SK-N-SH (cell line): ENCODE results near the gene C19orf53. TPM values are rescaled to one million over a fixed set of nuclear protein-coding genes. Genes with fewer than 3 reads are reported as not detected.

Experiments
- CTCF ChIA-PET: fragments of 300-600, 350-600 bp; formaldehyde crosslinking; extraction: SDS; loops from one replicate; lab custom pipeline; 2021; lab: Yijun Ruan, JAX
- POLR2A ChIA-PET: fragments of 350-600 bp; sonication (Branson Sonifier 250); formaldehyde crosslinking; extraction: SDS; loops from one replicate; lab custom pipeline; 2020; ENCODE audit warnings: antibody characterized with exemption, inconsistent platforms; lab: Yijun Ruan, JAX
- DNase-seq: peaks from one replicate; pipeline ENCODE4 v3.0.0; 2012
- H2AFZ ChIP-seq: fragments of 200-600 bp; sonication (generic); 2 replicates; pipeline ENCODE4 v1.8.1; 2016; ENCODE audit warnings: antibody characterized with exemption, mild to moderate bottlenecking, low read depth
- H3F3A ChIP-seq: fragments of 200-600 bp; sonication (generic); replicated peaks from 2 replicates; pipeline ENCODE3; 2016; ENCODE audit warnings: antibody characterized with exemption, mild to moderate bottlenecking; ENCODE audit not compliant: insufficient read depth
- H3K27ac ChIP-seq, 2 experiments: fragments of 200-500 bp in 1 of 2; fragments of 200-600 bp in 1 of 2; sonication (Bioruptor generic) in 1 of 2; sonication (generic), shearing (Covaris generic) in 1 of 2; 2 replicates each; pipeline versions ENCODE4 v1.5.1 to v1.6.1; 2014 to 2016; ENCODE audit warnings: low read depth in 2 of 2, inconsistent platforms in 1 of 2, low read length in 1 of 2, mild to moderate bottlenecking in 1 of 2, mixed read lengths in 1 of 2
- H3K27me3 ChIP-seq: fragments of 200-600 bp; sonication (generic), shearing (Covaris generic); 2 replicates; pipeline ENCODE4 v1.6.1; 2016; ENCODE audit warnings: mixed run types; ENCODE audit not compliant: insufficient read depth
- H3K36me3 ChIP-seq, 2 experiments: fragments of 200-500 bp in 1 of 2; fragments of 200-600 bp in 1 of 2; sonication (Bioruptor generic) in 1 of 2; sonication (generic) in 1 of 2; replicated peaks in 1 of 2; 2 replicates each; pipeline versions ENCODE3 to v1.5.1; 2014 to 2016; ENCODE audit warnings: low read length in 1 of 2, mild to moderate bottlenecking in 1 of 2; ENCODE audit not compliant: insufficient read depth in 2 of 2, control insufficient read depth in 1 of 2
- H3K4me1 ChIP-seq, 2 experiments: fragments of 200-500 bp in 1 of 2; fragments of 200-600 bp in 1 of 2; sonication (Bioruptor generic) in 1 of 2; sonication (generic), shearing (Covaris generic) in 1 of 2; 2 replicates each; pipeline versions ENCODE4 v1.5.1 to v1.6.1; 2014 to 2016; ENCODE audit warnings: low read depth in 1 of 2, low read length in 1 of 2, mixed run types in 1 of 2; ENCODE audit not compliant: insufficient read depth in 2 of 2, control insufficient read depth in 1 of 2
- H3K4me2 ChIP-seq: fragments of 200-600 bp; sonication (generic), shearing (Covaris generic); 2 replicates; pipeline ENCODE4 v1.6.1; 2017; ENCODE audit warnings: mixed run types
- H3K4me3 ChIP-seq, 2 experiments: fragments of 200-500 bp in 1 of 2; fragments of 200-600 bp in 1 of 2; sonication (Bioruptor generic) in 1 of 2; sonication (generic), shearing (Covaris generic) in 1 of 2; 2 replicates each; pipeline versions ENCODE4 v1.5.1 to v1.8.1; 2014 to 2016; ENCODE audit warnings: low read depth in 2 of 2, inconsistent platforms in 1 of 2, low read length in 1 of 2, mild to moderate bottlenecking in 1 of 2, mixed read lengths in 1 of 2, moderate library complexity in 1 of 2
- H3K79me2 ChIP-seq: fragments of 200-600 bp; sonication (generic); 2 replicates; pipeline ENCODE4 v1.8.1; 2017; ENCODE audit warnings: mild to moderate bottlenecking; ENCODE audit not compliant: insufficient read depth
- H3K9ac ChIP-seq: fragments of 200-600 bp; sonication (generic); 2 replicates; pipeline ENCODE4 v1.6.1; 2017; ENCODE audit warnings: mixed run types
- H3K9me2 ChIP-seq: fragments of 200-600 bp; sonication (generic); 2 replicates; pipeline ENCODE4 v1.6.1; 2017; ENCODE audit warnings: mixed run types
- H3K9me3 ChIP-seq: fragments of 200-600 bp; sonication (generic); 2 replicates; pipeline ENCODE4 v1.6.1; 2017; ENCODE audit warnings: mixed run types, mild to moderate bottlenecking, moderate library complexity
- H4K20me1 ChIP-seq: fragments of 200-600 bp; sonication (generic); 2 replicates; pipeline ENCODE4 v1.6.1; 2017; ENCODE audit warnings: mild to moderate bottlenecking, mixed run types; ENCODE audit not compliant: insufficient read depth
- CTCF ChIP-seq: fragments of 200-600 bp; sonication (generic); IDR thresholded peaks from 2 replicates; pipeline ENCODE4 v1.6.1; 2017; ENCODE audit warnings: antibody characterized with exemption, mild to moderate bottlenecking, moderate library complexity
- ELF1 ChIP-seq: IDR thresholded peaks from 2 replicates; pipeline ENCODE4 v1.4.0; 2012
- EP300 ChIP-seq, 2 experiments: IDR thresholded peaks; 2 replicates each; pipeline versions ENCODE4 v1.4.0 to v1.6.1; 2012; ENCODE audit warnings: borderline replicate concordance in 1 of 2, low read depth in 1 of 2, low read length in 1 of 2
- FOXJ3 ChIP-seq: sonication (generic); formaldehyde crosslinking; IDR thresholded peaks from 2 replicates; pipeline ENCODE4 v1.5.1; 2020; ENCODE audit warnings: mild to moderate bottlenecking, missing genetic modification reagents
- FOXM1 ChIP-seq: IDR thresholded peaks from 2 replicates; pipeline ENCODE4 v1.4.0; 2012; ENCODE audit warnings: low read depth, mild to moderate bottlenecking
- GABPA ChIP-seq: IDR thresholded peaks from 2 replicates; pipeline ENCODE4 v1.4.0; 2012; ENCODE audit warnings: low read depth, mild to moderate bottlenecking
- MEF2A ChIP-seq: IDR thresholded peaks from 2 replicates; pipeline ENCODE4 v1.4.0; 2012; ENCODE audit warnings: low read depth, borderline replicate concordance
- RFX5 ChIP-seq: IDR thresholded peaks from 2 replicates; pipeline ENCODE4 v1.6.1; 2012; ENCODE audit warnings: mild to moderate bottlenecking, improper control_type of control experiment, low read length
- RXRA ChIP-seq: IDR thresholded peaks from 2 replicates; pipeline ENCODE4 v1.4.0; 2012; ENCODE audit warnings: low read depth, mild to moderate bottlenecking, borderline replicate concordance
- SIN3A ChIP-seq: IDR thresholded peaks from 2 replicates; pipeline ENCODE4 v1.6.1; 2012; ENCODE audit warnings: low read depth, mild to moderate bottlenecking, low read length, moderate library complexity, borderline replicate concordance
- SMC3 ChIP-seq: IDR thresholded peaks from 2 replicates; pipeline ENCODE4 v1.6.1; 2012; ENCODE audit warnings: low read depth, low read length, improper control_type of control experiment
- TCF12 ChIP-seq: IDR thresholded peaks from 2 replicates; pipeline ENCODE4 v1.4.0; 2012
- YY1 ChIP-seq: IDR thresholded peaks from 2 replicates; pipeline ENCODE4 v1.4.0; 2012; ENCODE audit warnings: low read depth, mild to moderate bottlenecking
- ZBTB33 ChIP-seq: IDR thresholded peaks from 2 replicates; pipeline ENCODE4 v1.4.0; 2012; ENCODE audit warnings: low read depth, borderline replicate concordance
- whole genome bisulfite sequencing: methylation state at CpG from one replicate; pipeline ENCODE4 v1.1.6; 2017; ENCODE audit warnings: low lambda C conversion rate; 5-methylcytosine and 5-hydroxymethylcytosine counted together
- polyA plus RNA-seq, 3 experiments: library from polyadenylated mRNA; depleted of rRNA; stranded (reverse); fragments of >200 nt; gene quantifications; 2 replicates each; pipeline ENCODE4 v1.2.3, GENCODE V29; 2012
- TF ChIP-seq, protein P1 (sequence below): IDR thresholded peaks from 2 replicates; pipeline ENCODE4; 2012
- TF ChIP-seq, protein P2 (sequence below): IDR thresholded peaks from 2 replicates; pipeline ENCODE4 v1.4.0; 2012; ENCODE audit warnings: low read depth, borderline replicate concordance

The C19orf53 gene
- polyA plus RNA-seq, 1 of the 3 experiments (the other 2 are of a cell fraction): 554 TPM

DNA sequence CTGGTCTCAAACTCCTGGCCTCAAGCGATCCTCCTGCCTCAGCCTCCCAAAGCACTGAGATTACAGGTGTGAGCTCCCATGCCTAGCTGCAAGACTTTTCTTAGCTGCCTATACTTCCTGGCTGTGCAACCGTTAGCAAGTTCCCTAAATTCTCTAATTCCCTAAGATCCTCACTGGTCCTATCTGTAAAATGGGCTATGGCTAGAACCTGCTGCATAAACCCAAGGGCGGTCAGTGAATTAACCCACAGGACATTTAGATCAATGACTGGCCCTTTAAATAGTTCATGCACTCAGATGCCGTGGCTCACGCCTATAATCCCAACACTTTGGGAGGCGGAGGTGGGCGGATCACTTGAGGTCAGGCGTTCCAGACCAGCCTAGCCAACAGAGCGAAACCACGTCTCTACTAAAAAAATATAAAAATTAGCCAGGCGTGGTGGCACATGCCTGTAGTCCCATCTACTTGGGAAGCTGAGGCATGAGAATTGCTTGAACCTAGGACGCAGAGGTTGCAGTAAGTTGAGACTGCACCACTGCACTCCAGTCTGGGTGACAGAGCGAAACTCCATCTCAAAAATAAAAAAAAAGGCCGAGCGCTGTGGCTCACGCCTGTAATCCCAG, 4.1 kb upstream of the C19orf53 start:
- no peak for DNase-seq
- TF ChIP-seq ELF1: no peak
- no peak for TF ChIP-seq YY1
- TF ChIP-seq, protein P1, sequence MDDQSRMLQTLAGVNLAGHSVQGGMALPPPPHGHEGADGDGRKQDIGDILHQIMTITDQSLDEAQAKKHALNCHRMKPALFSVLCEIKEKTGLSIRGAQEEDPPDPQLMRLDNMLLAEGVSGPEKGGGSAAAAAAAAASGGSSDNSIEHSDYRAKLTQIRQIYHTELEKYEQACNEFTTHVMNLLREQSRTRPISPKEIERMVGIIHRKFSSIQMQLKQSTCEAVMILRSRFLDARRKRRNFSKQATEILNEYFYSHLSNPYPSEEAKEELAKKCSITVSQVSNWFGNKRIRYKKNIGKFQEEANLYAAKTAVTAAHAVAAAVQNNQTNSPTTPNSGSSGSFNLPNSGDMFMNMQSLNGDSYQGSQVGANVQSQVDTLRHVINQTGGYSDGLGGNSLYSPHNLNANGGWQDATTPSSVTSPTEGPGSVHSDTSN: no peak
- no peak for TF ChIP-seq SIN3A
- TF ChIP-seq RXRA: no peak
- no peak for TF ChIP-seq FOXM1
- TF ChIP-seq MEF2A: no peak
- Histone ChIP-seq H3K4me1 (peaks cover 5 to 7% of the 10 kb centered on the region in 2 experiments; a peak in 2 of 4 replicates), H3K36me3 (peaks cover 13 to 25% of the 10 kb centered on the region in 2 experiments), H3K27ac (no peak overlapping the region), H3K79me2 (peaks cover 32% of the 10 kb centered on the region), H3K9ac (no peak overlapping the region), H3F3A (peaks cover 20% of the 10 kb centered on the region), H2AFZ (no peak overlapping the region), H3K9me2 (no peaks in the 10 kb centered on the region), H4K20me1 (no peaks in the 10 kb centered on the region), H3K9me3 (no peaks in the 10 kb centered on the region), H3K4me3 (no peak overlapping the region), H3K27me3 (no peaks in the 10 kb centered on the region), H3K4me2 (no peak overlapping the region)
- WGBS: 95% methylated on average over 16 of the region's 16 CpGs
- POLR2A ChIA-PET: no interaction called here
- CTCF ChIA-PET: no interaction called here

- H3K27ac ChIP-seq: no peak overlapping the region
- H3K9ac ChIP-seq: no peak overlapping the region
- H3K36me3 ChIP-seq: peaks cover 18 to 23% of the 10 kb centered on the region in 2 experiments
- H3F3A ChIP-seq: peaks cover 34% of the 10 kb centered on the region
- peaks cover 34% of the 10 kb centered on the region for H3K79me2 ChIP-seq
- H3K9me3 ChIP-seq: no peaks in the 10 kb centered on the region
- WGBS: 88% methylated on average over 5 of the region's 9 CpGs
- no peak overlapping the region for H3K4me2 ChIP-seq
- no peak for TF ChIP-seq TCF12
- no peak for TF ChIP-seq RFX5
- no peak for TF ChIP-seq ZBTB33
- no peak for TF ChIP-seq YY1
- TF ChIP-seq EP300 (IDR thresholded peaks at IDR 0.05; ENCODE audit: borderline replicate concordance in 1 of 2, low read depth in 1 of 2, low read length in 1 of 2): no peak
- TF ChIP-seq, protein P2, sequence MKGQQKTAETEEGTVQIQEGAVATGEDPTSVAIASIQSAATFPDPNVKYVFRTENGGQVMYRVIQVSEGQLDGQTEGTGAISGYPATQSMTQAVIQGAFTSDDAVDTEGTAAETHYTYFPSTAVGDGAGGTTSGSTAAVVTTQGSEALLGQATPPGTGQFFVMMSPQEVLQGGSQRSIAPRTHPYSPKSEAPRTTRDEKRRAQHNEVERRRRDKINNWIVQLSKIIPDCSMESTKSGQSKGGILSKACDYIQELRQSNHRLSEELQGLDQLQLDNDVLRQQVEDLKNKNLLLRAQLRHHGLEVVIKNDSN: no peak
- no peak for TF ChIP-seq CTCF
- TF ChIP-seq FOXJ3: no peak
- TF ChIP-seq SMC3: no peak
- no peak for TF ChIP-seq GABPA
- TF ChIP-seq, all 33 proteins: peak for 0
- H4K20me1 ChIP-seq: no peaks in the 10 kb centered on the region
- H3K4me1 ChIP-seq: peaks cover 10 to 17% of the 10 kb centered on the region in 2 experiments; a peak in 3 of 4 replicates
- POLR2A ChIA-PET: no interaction called here
- H3K9me2 ChIP-seq: no peaks in the 10 kb centered on the region
- CTCF ChIA-PET: no interaction called here
- H2AFZ ChIP-seq: no peak overlapping the region
- no peaks in the 10 kb centered on the region for H3K27me3 ChIP-seq
- no peak overlapping the region for H3K4me3 ChIP-seq
- DNase-seq: no peak
Observed at GRCh38 chr19:13778398-13778797, 4.1 kb downstream of the C19orf53 start.
